ENCODE measurements around the gene GIGYF1. TPM values are rescaled to one million over a fixed set of nuclear protein-coding genes. Genes with fewer than 3 reads are reported as not detected.

The GIGYF1 gene, protein sequence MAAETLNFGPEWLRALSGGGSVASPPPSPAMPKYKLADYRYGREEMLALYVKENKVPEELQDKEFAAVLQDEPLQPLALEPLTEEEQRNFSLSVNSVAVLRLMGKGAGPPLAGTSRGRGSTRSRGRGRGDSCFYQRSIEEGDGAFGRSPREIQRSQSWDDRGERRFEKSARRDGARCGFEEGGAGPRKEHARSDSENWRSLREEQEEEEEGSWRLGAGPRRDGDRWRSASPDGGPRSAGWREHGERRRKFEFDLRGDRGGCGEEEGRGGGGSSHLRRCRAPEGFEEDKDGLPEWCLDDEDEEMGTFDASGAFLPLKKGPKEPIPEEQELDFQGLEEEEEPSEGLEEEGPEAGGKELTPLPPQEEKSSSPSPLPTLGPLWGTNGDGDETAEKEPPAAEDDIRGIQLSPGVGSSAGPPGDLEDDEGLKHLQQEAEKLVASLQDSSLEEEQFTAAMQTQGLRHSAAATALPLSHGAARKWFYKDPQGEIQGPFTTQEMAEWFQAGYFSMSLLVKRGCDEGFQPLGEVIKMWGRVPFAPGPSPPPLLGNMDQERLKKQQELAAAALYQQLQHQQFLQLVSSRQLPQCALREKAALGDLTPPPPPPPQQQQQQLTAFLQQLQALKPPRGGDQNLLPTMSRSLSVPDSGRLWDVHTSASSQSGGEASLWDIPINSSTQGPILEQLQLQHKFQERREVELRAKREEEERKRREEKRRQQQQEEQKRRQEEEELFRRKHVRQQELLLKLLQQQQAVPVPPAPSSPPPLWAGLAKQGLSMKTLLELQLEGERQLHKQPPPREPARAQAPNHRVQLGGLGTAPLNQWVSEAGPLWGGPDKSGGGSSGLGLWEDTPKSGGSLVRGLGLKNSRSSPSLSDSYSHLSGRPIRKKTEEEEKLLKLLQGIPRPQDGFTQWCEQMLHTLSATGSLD (N-terminal part only)
- 10 to 100 TPM; 11.1 to 28.1 TPM for polyA plus RNA-seq

DNA sequence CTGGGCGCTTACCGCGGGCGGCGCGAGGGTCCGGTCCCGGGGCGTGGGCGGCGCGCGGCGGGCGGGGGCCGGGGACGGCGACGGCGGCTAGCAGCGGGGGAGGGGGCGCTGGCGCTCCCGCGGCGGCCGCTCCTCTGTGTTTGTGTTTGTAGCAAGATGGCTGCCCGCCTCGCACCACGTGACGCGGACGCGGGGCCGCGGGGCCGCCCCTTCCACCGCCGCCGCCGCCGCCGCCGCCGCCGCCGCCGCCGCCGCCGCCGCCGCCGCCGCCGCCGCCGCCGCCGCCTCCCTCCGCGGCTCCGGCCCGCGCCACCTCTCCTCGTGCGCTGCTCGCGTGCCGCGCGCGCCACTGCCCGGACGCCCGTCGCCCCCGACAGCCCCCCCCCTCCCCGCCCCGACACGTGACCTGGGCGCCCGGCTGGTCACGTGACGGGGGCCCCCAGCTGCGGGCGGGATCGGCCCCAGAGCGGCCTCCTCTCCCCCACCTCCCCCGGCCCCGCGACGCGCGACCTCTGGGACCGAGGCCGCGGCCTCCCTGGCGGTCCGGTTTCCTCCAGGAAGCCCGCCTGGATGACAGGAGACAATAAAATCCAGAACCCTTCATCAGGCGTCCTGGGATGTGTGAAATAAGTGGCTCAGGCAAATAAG is at the start of gene GIGYF1:
Gene GIGYF1 (minus strand): TSS at position 153 of the 648 bp plus-strand sequence. CDS start 6,012 bp downstream, outside the sequence.
- 0 to 1% methylated on average over 20 to 78 of the region's 102 CpGs for WGBS, 2 donors
- H3K27ac ChIP-seq (ENCODE audit: low read depth in 2 of 2, low read length in 1 of 2): peak within 1 kb of the TSS; percentile 73 to 81
- peaks cover 0 to 18% of the 10 kb centered on the region in 2 donors for H3K4me1 ChIP-seq (ENCODE audit: control insufficient read depth in 2 of 2, insufficient read depth in 2 of 2, low read length in 1 of 2)

DNA sequence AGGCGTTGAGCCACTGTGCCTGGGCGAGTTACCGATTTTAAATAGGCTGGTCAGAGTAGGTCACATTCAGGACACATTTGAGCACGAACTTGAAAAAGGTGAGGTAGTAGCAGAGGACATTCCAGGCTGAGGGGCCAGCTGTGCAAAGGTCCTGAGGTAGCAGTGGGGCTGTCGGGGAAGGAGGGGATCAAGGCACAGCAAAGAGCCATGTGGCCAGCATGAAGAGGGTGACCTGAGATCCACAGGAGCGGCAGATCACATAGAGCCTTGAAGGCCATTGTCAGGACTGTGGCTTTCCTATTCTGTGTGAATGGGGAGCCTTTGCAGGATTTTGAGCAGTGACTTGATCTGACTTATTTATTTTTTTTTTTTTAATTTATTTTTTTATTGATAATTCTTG is 45.9 kb upstream of the GIGYF1 start:
- Histone ChIP-seq H3K27me3 (ENCODE audit: control insufficient read depth in 1 of 2, insufficient read depth in 2 of 2, low read length in 2 of 2) (no peaks in the 10 kb centered on the region), H3K36me3 (ENCODE audit: control insufficient read depth in 2 of 2, insufficient read depth in 2 of 2, low read length in 1 of 2) (no peaks in the 10 kb centered on the region), H3K4me1 (ENCODE audit: control insufficient read depth in 2 of 2, insufficient read depth in 2 of 2, low read length in 1 of 2) (no peaks in the 10 kb centered on the region), H3K4me3 (ENCODE audit: low read depth in 1 of 2, low read length in 2 of 2) (no peak overlapping the region), H3K9me3 (ENCODE audit: control insufficient read depth in 2 of 2, insufficient read depth in 1 of 2, low read depth in 1 of 2, low read length in 1 of 2) (no peaks in the 10 kb centered on the region), H3K27ac (ENCODE audit: low read depth in 2 of 2, low read length in 1 of 2) (no peak overlapping the region)
- 90% methylated on average over 2 of the region's 6 CpGs; no CpG with 5 or more reads in 1 of the 2 donors for WGBS, 2 donors

More for the DNA sequence above, at the start of gene GIGYF1:
- no peaks in the 10 kb centered on the region for H3K27me3 ChIP-seq (ENCODE audit: control insufficient read depth in 1 of 2, insufficient read depth in 2 of 2, low read length in 2 of 2)
- H3K4me3 ChIP-seq (ENCODE audit: low read depth in 1 of 2, low read length in 2 of 2): peak within 1 kb of the TSS; percentile 68 to 93
- peaks cover 0 to 9% of the 10 kb centered on the region in 2 donors for H3K36me3 ChIP-seq (ENCODE audit: control insufficient read depth in 2 of 2, insufficient read depth in 2 of 2, low read length in 1 of 2)
- H3K9me3 ChIP-seq (ENCODE audit: control insufficient read depth in 2 of 2, insufficient read depth in 1 of 2, low read depth in 1 of 2, low read length in 1 of 2): no peaks in the 10 kb centered on the region

DNA sequence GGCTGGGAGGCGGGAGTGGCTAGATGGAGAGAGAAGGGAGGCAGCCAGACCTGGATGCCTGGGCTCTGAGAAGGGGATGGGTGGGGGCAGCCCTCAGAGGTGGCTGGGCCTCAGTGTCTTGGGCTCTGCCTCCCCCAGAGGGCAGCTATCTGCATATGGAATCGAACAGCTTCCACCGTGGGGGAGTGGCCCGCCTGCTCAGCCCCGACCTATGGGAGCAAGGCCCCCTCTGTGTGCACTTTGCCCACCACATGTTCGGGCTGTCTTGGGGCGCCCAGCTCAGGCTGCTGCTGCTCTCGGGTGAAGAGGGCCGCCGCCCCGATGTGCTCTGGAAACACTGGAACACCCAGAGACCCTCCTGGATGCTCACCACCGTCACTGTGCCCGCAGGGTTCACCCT is 42.6 kb upstream of the GIGYF1 start:
- WGBS, 2 donors: 69% methylated on average over 3 of the region's 13 CpGs; no CpG with 5 or more reads in 1 of the 2 donors
- Histone ChIP-seq H3K9me3 (ENCODE audit: control insufficient read depth in 2 of 2, insufficient read depth in 1 of 2, low read depth in 1 of 2, low read length in 1 of 2) (no peaks in the 10 kb centered on the region), H3K27ac (ENCODE audit: low read depth in 2 of 2, low read length in 1 of 2) (no peak overlapping the region), H3K27me3 (ENCODE audit: control insufficient read depth in 1 of 2, insufficient read depth in 2 of 2, low read length in 2 of 2) (no peaks in the 10 kb centered on the region), H3K4me3 (ENCODE audit: low read depth in 1 of 2, low read length in 2 of 2) (no peak overlapping the region), H3K36me3 (ENCODE audit: control insufficient read depth in 2 of 2, insufficient read depth in 2 of 2, low read length in 1 of 2) (no peaks in the 10 kb centered on the region), H3K4me1 (ENCODE audit: control insufficient read depth in 2 of 2, insufficient read depth in 2 of 2, low read length in 1 of 2) (no peaks in the 10 kb centered on the region)

DNA sequence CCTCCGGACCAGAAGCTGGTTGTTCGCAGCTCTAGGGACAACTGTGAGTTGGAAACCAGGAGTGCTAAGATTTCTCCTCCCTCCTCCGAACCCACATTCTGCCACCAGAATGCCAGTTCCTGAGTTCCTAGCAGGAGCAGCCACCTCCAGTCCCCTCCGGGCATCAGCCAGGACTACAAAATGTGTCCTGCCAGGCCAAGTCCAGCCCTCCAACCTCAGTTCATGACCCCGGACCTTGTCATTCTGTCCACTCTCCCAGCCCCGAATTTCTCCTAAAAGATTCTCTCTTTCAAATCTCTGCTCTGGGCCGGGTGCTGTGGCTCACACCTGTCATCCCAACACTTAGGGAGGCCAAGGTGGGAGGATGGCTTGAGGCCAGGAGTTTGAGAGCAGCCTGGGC is 41.7 kb upstream of the GIGYF1 start:
- Histone ChIP-seq H3K36me3 (ENCODE audit: control insufficient read depth in 2 of 2, insufficient read depth in 2 of 2, low read length in 1 of 2) (no peaks in the 10 kb centered on the region), H3K27ac (ENCODE audit: low read depth in 2 of 2, low read length in 1 of 2) (no peak overlapping the region), H3K4me1 (ENCODE audit: control insufficient read depth in 2 of 2, insufficient read depth in 2 of 2, low read length in 1 of 2) (no peaks in the 10 kb centered on the region), H3K9me3 (ENCODE audit: control insufficient read depth in 2 of 2, insufficient read depth in 1 of 2, low read depth in 1 of 2, low read length in 1 of 2) (no peaks in the 10 kb centered on the region), H3K27me3 (ENCODE audit: control insufficient read depth in 1 of 2, insufficient read depth in 2 of 2, low read length in 2 of 2) (no peaks in the 10 kb centered on the region), H3K4me3 (ENCODE audit: low read depth in 1 of 2, low read length in 2 of 2) (no peak overlapping the region)
- 68% methylated on average over 3 of the region's 7 CpGs; no CpG with 5 or more reads in 1 of the 2 donors for WGBS, 2 donors

DNA sequence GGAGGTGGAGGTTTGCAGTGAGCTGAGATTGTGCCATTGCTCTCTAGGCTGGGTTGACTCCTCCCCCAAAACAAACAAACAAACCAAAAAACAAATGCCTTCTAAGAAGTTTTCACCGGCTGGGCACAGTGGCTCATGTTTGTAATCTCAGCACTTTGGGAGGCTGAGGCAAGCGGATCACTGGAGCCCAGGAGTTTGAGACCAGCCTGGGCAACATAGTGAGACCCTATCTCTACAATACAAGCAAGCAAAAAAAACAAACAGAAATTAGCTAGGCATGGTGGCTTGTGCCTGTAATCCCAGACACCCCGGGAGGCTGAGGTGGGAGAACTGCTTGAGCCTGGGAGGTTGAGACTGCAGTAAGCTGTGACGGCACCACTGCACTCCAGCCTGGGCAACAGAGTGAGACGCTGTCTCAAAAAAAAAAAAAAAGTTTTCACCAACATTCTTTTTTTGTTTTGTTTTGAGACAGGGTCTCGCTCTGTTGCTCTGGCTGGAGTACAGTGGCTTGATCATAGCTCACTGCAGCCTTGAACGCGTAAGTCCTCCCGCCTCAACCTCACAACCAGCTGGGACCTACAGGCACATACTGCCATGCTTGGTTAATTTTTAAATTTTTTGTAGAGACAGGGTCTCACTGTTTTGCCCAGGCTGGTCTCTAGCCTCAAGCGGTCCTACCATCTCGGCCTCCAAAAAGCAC is 38.0 kb upstream of the GIGYF1 start:
- no peaks in the 10 kb centered on the region for H3K27me3 ChIP-seq (ENCODE audit: control insufficient read depth in 1 of 2, insufficient read depth in 2 of 2, low read length in 2 of 2)
- no peaks in the 10 kb centered on the region for H3K4me1 ChIP-seq (ENCODE audit: control insufficient read depth in 2 of 2, insufficient read depth in 2 of 2, low read length in 1 of 2)
- no peak overlapping the region for H3K27ac ChIP-seq (ENCODE audit: low read depth in 2 of 2, low read length in 1 of 2)
- 87% methylated on average over 8 of the region's 11 CpGs; no CpG with 5 or more reads in 1 of the 2 donors for WGBS, 2 donors
- no peak overlapping the region for H3K4me3 ChIP-seq (ENCODE audit: low read depth in 1 of 2, low read length in 2 of 2)
- H3K9me3 ChIP-seq (ENCODE audit: control insufficient read depth in 2 of 2, insufficient read depth in 1 of 2, low read depth in 1 of 2, low read length in 1 of 2): no peaks in the 10 kb centered on the region
- H3K36me3 ChIP-seq (ENCODE audit: control insufficient read depth in 2 of 2, insufficient read depth in 2 of 2, low read length in 1 of 2): no peaks in the 10 kb centered on the region

DNA sequence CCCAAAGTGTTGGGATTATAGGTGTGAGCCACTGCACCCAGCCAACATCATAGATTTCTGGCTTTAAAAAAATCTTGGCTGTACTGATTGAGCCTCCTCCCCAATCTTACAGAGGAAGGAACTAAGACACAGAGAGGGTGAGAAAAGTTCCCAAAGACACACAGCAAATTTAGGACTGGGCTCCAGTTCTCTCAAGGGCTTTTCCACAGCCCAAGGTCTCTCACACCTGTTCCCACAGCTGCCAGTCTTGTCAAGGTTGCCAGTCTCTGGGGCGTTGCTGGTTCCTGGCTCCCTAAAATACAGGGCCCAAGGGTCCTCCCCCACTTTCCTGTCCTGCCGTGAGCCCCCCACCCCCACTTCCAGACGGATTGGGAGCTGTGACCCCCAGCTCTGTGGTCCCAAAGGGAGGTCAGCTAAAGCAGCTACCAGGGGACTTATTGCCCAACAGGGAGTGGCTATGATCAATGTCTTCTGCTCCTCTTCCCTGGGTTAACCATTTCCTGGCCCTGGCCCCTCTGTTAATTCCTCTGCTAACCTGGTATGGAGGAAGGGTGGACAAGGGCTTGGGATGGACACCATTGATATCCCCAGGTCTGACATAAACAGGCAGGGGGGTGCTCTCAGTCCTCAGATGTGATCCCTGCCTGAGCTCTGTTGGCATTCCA is 36.2 kb upstream of the GIGYF1 start:
- Histone ChIP-seq H3K4me3 (ENCODE audit: low read depth in 1 of 2, low read length in 2 of 2) (no peak overlapping the region), H3K9me3 (ENCODE audit: control insufficient read depth in 2 of 2, insufficient read depth in 1 of 2, low read depth in 1 of 2, low read length in 1 of 2) (no peaks in the 10 kb centered on the region), H3K27me3 (ENCODE audit: control insufficient read depth in 1 of 2, insufficient read depth in 2 of 2, low read length in 2 of 2) (no peaks in the 10 kb centered on the region), H3K27ac (ENCODE audit: low read depth in 2 of 2, low read length in 1 of 2) (no peak overlapping the region), H3K4me1 (ENCODE audit: control insufficient read depth in 2 of 2, insufficient read depth in 2 of 2, low read length in 1 of 2) (no peaks in the 10 kb centered on the region), H3K36me3 (ENCODE audit: control insufficient read depth in 2 of 2, insufficient read depth in 2 of 2, low read length in 1 of 2) (no peaks in the 10 kb centered on the region)
- no CpG with 5 or more reads among the region's 3 CpGs for WGBS, 2 donors

DNA sequence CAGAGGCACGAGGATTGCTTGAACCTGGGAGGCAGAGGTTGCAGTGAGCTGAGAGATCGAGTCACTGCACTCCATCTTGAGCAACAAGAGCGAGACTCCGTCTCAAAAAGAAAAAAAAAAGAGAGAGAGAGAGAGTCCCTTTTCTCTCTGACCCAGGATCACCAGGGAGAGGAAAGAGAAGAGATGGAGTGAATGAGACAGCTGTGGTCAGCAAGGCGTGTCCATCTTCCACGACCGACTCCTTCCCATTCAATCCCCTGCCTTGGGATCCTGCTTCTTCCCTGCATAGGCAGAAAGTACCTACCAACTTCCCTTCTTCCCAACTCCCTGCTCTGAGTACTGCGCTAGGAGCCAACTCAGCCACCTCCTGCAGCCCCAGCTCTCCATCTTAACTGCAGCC is 34.1 kb upstream of the GIGYF1 start:
- WGBS, 2 donors: 77 to 84% methylated on average over 8 of the region's 8 CpGs
- no peaks in the 10 kb centered on the region for H3K36me3 ChIP-seq (ENCODE audit: control insufficient read depth in 2 of 2, insufficient read depth in 2 of 2, low read length in 1 of 2)
- H3K27me3 ChIP-seq (ENCODE audit: control insufficient read depth in 1 of 2, insufficient read depth in 2 of 2, low read length in 2 of 2): no peaks in the 10 kb centered on the region

DNA sequence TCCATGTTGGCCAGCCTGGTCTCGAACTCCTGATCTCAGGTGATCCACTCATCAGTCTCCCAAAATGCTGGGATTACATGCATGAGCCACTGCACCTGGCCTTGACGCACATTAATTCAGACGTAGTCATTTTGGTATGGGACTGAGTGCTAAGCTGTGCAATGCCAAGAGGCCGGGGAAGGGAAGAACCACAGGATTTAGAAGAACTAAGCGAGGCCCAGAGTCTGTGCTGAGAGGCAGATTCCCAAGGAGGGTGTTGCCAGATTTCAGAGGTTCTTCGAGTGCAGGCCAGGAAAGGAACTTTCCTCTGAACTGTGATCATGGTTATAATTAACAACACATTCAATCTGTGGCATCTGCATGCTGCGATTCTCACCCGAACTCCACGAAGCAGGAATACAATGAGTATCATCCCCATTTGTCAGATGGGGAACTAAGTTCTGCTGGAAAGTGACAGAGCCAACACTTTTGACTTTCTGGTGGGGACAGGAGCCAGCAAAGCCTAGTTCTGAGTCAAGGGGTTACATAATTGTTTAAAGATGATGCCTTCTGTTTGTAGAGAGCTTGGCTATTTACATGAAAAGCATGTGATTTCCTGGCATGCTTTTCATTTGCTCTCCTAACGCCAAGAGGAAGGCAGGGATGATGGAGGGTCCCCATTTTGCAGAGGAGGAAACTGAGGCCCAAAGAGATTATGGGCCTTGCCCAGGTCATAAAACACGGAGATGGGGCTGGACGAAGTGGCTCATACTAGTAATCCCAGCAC is 33.1 kb upstream of the GIGYF1 start:
- 49 to 53% methylated on average over 12 of the region's 12 CpGs for WGBS, 2 donors
- Histone ChIP-seq H3K9me3 (ENCODE audit: control insufficient read depth in 2 of 2, insufficient read depth in 1 of 2, low read depth in 1 of 2, low read length in 1 of 2) (no peaks in the 10 kb centered on the region), H3K4me3 (ENCODE audit: low read depth in 1 of 2, low read length in 2 of 2) (no peak overlapping the region), H3K27me3 (ENCODE audit: control insufficient read depth in 1 of 2, insufficient read depth in 2 of 2, low read length in 2 of 2) (no peaks in the 10 kb centered on the region), H3K4me1 (ENCODE audit: control insufficient read depth in 2 of 2, insufficient read depth in 2 of 2, low read length in 1 of 2) (no peaks in the 10 kb centered on the region), H3K36me3 (ENCODE audit: control insufficient read depth in 2 of 2, insufficient read depth in 2 of 2, low read length in 1 of 2) (no peaks in the 10 kb centered on the region), H3K27ac (ENCODE audit: low read depth in 2 of 2, low read length in 1 of 2) (no peak overlapping the region)

More for the DNA sequence above, 34.1 kb upstream of the GIGYF1 start:
- Histone ChIP-seq H3K9me3 (ENCODE audit: control insufficient read depth in 2 of 2, insufficient read depth in 1 of 2, low read depth in 1 of 2, low read length in 1 of 2) (no peaks in the 10 kb centered on the region), H3K4me1 (ENCODE audit: control insufficient read depth in 2 of 2, insufficient read depth in 2 of 2, low read length in 1 of 2) (no peaks in the 10 kb centered on the region), H3K27ac (ENCODE audit: low read depth in 2 of 2, low read length in 1 of 2) (no peak overlapping the region), H3K4me3 (ENCODE audit: low read depth in 1 of 2, low read length in 2 of 2) (no peak overlapping the region)
